ENCODE measurements around the gene NDST1.

Gene NDST1

GRCh38 chr5:150540615-150541396, 32.9 kb downstream of the NDST1 start:
- H3K27ac ChIP-seq = peak overlapping the region; percentile 22; the same call in 1 of the 2 replicates
- TF ChIP-seq CTCF (conservative IDR thresholded peaks at IDR 0.05) = no peak

GRCh38 chr5:150541397-150541675, 33.4 kb downstream of the NDST1 start:
- no peak for TF ChIP-seq CTCF (conservative IDR thresholded peaks at IDR 0.05)
- no peak overlapping the region for H3K27ac ChIP-seq

- TF ChIP-seq CTCF (conservative IDR thresholded peaks at IDR 0.05) = no peak
- no peak overlapping the region for H3K27ac ChIP-seq
Observed at GRCh38 chr5:150541895-150542294, 34.0 kb downstream of the NDST1 start.

- no peak overlapping the region for H3K27ac ChIP-seq
- no peak for TF ChIP-seq CTCF (conservative IDR thresholded peaks at IDR 0.05)
Observed at GRCh38 chr5:150542933-150543445, 35.1 kb downstream of the NDST1 start.

GRCh38 chr5:150544611-150545219, 36.8 kb downstream of the NDST1 start:
- TF ChIP-seq CTCF (conservative IDR thresholded peaks at IDR 0.05) = peak; percentile 85
- no peak overlapping the region for H3K27ac ChIP-seq

- no peak overlapping the region for H3K27ac ChIP-seq
- no peak for TF ChIP-seq CTCF (conservative IDR thresholded peaks at IDR 0.05)
Observed at GRCh38 chr5:150545246-150545645, 37.3 kb downstream of the NDST1 start.

- TF ChIP-seq CTCF (conservative IDR thresholded peaks at IDR 0.05) = no peak
- no peak overlapping the region for H3K27ac ChIP-seq
Observed at GRCh38 chr5:150548123-150548522, 40.2 kb downstream of the NDST1 start.

All from VCaP (cell line).